Lower leg skin (tissue), 3 donors: Measurements from ENCODE around the gene DOCK11.

ENCODE experiments used
- CTCF ChIP-seq, 3 donors: fragments of 450-650 bp; IDR thresholded peaks; one replicate each; pipeline ENCODE4 v1.5.1; 2016; ENCODE audit warnings: antibody characterized with exemption in 3 of 3, mild to moderate bottlenecking in 3 of 3, moderate library complexity in 2 of 3
- POLR2A ChIP-seq, 2 donors: fragments of 450-650 bp; IDR thresholded peaks; one replicate each; pipeline ENCODE4 v1.6.1; 2016 to 2017; ENCODE audit warnings: antibody characterized with exemption in 2 of 2, mild to moderate bottlenecking in 1 of 2, moderate library complexity in 1 of 2

GRCh38 chrX:118538386-118538785, 42.8 kb downstream of the DOCK11 start:
- TF ChIP-seq CTCF (IDR thresholded peaks at IDR 0.05) (no peak), POLR2A (IDR thresholded peaks at IDR 0.05) (no peak)
